GM12875 (cell line): ENCODE measurements around the gene GALNT9.
"Not testable (repeated sequence)": the region's sequence is repeated elsewhere in the genome, so short reads cannot be mapped to it uniquely, and the experiment has no call there.

ENCODE experiments used
- H3K4me3 ChIP-seq: one replicate; pipeline ENCODE4 v1.5.1; 2011; ENCODE audit warnings: low read depth, low read length, control low read depth
- CTCF ChIP-seq: IDR thresholded peaks from 2 replicates; pipeline ENCODE4 v1.5.1; 2011; ENCODE audit warnings: low read depth, mild to moderate bottlenecking, control low read depth, inconsistent platforms, low read length, moderate library complexity, borderline replicate concordance; ENCODE audit not compliant: insufficient read depth

The GALNT9 gene

GRCh38 chr12:132266802-132267201 lies 62.6 kb downstream of the GALNT9 start:
- no peak overlapping the region for H3K4me3 ChIP-seq
- TF ChIP-seq CTCF: no peak

- H3K4me3 ChIP-seq: no peak overlapping the region
- no peak for TF ChIP-seq CTCF
Observed at GRCh38 chr12:132266370-132266769, 63.0 kb downstream of the GALNT9 start.

- not testable (repeated sequence) for H3K4me3 ChIP-seq
Observed at GRCh38 chr12:132265822-132266221, 63.6 kb downstream of the GALNT9 start.

- H3K4me3 ChIP-seq: no peak overlapping the region
- no peak for TF ChIP-seq CTCF
Observed at GRCh38 chr12:132265056-132265800, 64.2 kb downstream of the GALNT9 start.

GRCh38 chr12:132264086-132265010 lies 65.0 kb downstream of the GALNT9 start:
- no peak overlapping the region for H3K4me3 ChIP-seq
- no peak for TF ChIP-seq CTCF

- no peak for TF ChIP-seq CTCF
- H3K4me3 ChIP-seq: no peak overlapping the region
Observed at GRCh38 chr12:132263451-132264049, 65.8 kb downstream of the GALNT9 start.

GRCh38 chr12:132263061-132263360 lies 66.4 kb downstream of the GALNT9 start:
- no peak overlapping the region for H3K4me3 ChIP-seq
- no peak for TF ChIP-seq CTCF
